ENCODE results near the gene ERFE. TPM values are rescaled to one million over a fixed set of nuclear protein-coding genes. Genes with fewer than 3 reads are reported as not detected.

ERFE gene
- total RNA-seq, 4 donors from 2014 or later = 0.19 TPM; not detected in 3

- no CpG with 5 or more reads among the region's 14 CpGs for WGBS, 2 donors
- H3K9me3 ChIP-seq = no peaks in the 10 kb centered on the region
- H3K36me3 ChIP-seq = no peaks in the 10 kb centered on the region
- no peak overlapping the region for H3K27ac ChIP-seq
- H3K27me3 ChIP-seq = no peaks in the 10 kb centered on the region
- H3K4me1 ChIP-seq = peaks cover 0 to 12% (median 0%) of the 10 kb centered on the region in 3 donors
- no peak for DNase-seq
- no peak overlapping the region for H3K4me3 ChIP-seq
- intact Hi-C loops (cut with DNase I) = no loop called here
- no peak for TF ChIP-seq CTCF (IDR thresholded peaks at IDR 0.05)
- TF ChIP-seq POLR2A (IDR thresholded peaks at IDR 0.05) = no peak
These were observed 8.8 kb upstream of the ERFE start for GRCh38 chr2:238149841-238150572.

- intact Hi-C loops (cut with DNase I) = no loop called here
- H3K27ac ChIP-seq = no peak overlapping the region
- no peaks in the 10 kb centered on the region for H3K36me3 ChIP-seq
- H3K4me1 ChIP-seq = peaks cover 0 to 14% (median 1%) of the 10 kb centered on the region in 3 donors
- no peaks in the 10 kb centered on the region for H3K27me3 ChIP-seq
- H3K4me3 ChIP-seq = no peak overlapping the region
- 85 to 100% methylated on average over 1 to 4 of the region's 25 CpGs for WGBS, 2 donors
- H3K9me3 ChIP-seq = no peaks in the 10 kb centered on the region
- DNase-seq = no peak
- TF ChIP-seq CTCF (IDR thresholded peaks at IDR 0.05) (no peak), POLR2A (IDR thresholded peaks at IDR 0.05) (no peak)
These were observed 8.1 kb upstream of the ERFE start for GRCh38 chr2:238150686-238151085.

GRCh38 chr2:238151205-238151604 lies 7.6 kb upstream of the ERFE start:
- no peak overlapping the region for H3K27ac ChIP-seq
- DNase-seq = no peak
- no peaks in the 10 kb centered on the region for H3K36me3 ChIP-seq
- peaks cover 0 to 18% (median 3%) of the 10 kb centered on the region in 3 donors for H3K4me1 ChIP-seq
- intact Hi-C loops (cut with DNase I) = no loop called here
- no peak overlapping the region for H3K4me3 ChIP-seq
- no peaks in the 10 kb centered on the region for H3K27me3 ChIP-seq
- H3K9me3 ChIP-seq = no peaks in the 10 kb centered on the region
- TF ChIP-seq POLR2A (IDR thresholded peaks at IDR 0.05) (no peak), CTCF (IDR thresholded peaks at IDR 0.05) (no peak)
- 100% methylated on average over 1 of the region's 13 CpGs for WGBS, 2 donors

- Histone ChIP-seq H3K4me3 (no peak overlapping the region), H3K27ac (no peak overlapping the region), H3K9me3 (no peaks in the 10 kb centered on the region), H3K36me3 (no peaks in the 10 kb centered on the region), H3K27me3 (no peaks in the 10 kb centered on the region), H3K4me1 (peaks cover 0 to 18% (median 3%) of the 10 kb centered on the region in 3 donors)
- no peak for DNase-seq
- WGBS, 2 donors = 75 to 80% methylated on average over 1 to 6 of the region's 16 CpGs
- no peak for TF ChIP-seq POLR2A (IDR thresholded peaks at IDR 0.05)
- TF ChIP-seq CTCF (IDR thresholded peaks at IDR 0.05) = no peak
- intact Hi-C loops (cut with DNase I) = no loop called here
These were observed 7.0 kb upstream of the ERFE start for GRCh38 chr2:238151628-238152235.

Data from esophagus squamous epithelium (tissue), 5 donors.